HCT116 (cell line): ENCODE measurements around the gene OBP2B. TPM values are rescaled to one million over a fixed set of nuclear protein-coding genes. Genes with fewer than 3 reads are reported as not detected.

Experiments used
- ATAC-seq: fragments of 200-7000 bp; cut with Tn5 transposase; 2 replicates; pipeline ENCODE4 v1.9.1; 2020; ENCODE audit warnings: mild to moderate bottlenecking, moderate library complexity
- BruUV-seq: library from RNA; stranded (reverse); fragments of 400-500 nt; replicated peaks from 2 replicates; lab custom pipeline; 2021; lab: Mats Ljungman, UMichigan
- CTCF ChIA-PET: fragments of 300-600 bp; sonication (Branson Sonifier 250); formaldehyde crosslinking; loops from one replicate; lab custom pipeline; 2021; ENCODE audit warnings: antibody characterized with exemption; lab: Charles Lee
- POLR2A ChIA-PET: fragments of 300-600, 350-600 bp; sonication (Branson Sonifier 250); formaldehyde crosslinking; loops from one replicate; lab custom pipeline; 2021; ENCODE audit warnings: antibody characterized with exemption; lab: Charles Lee
- RAD21 ChIA-PET, 2 experiments: fragments of 300-600 bp; sonication (Branson Sonifier 250); formaldehyde crosslinking; loops; one replicate each; lab custom pipeline; 2023; ENCODE audit warnings: low total read pairs in 2 of 2; ENCODE audit not compliant: uncharacterized antibody in 2 of 2, unreplicated experiment in 2 of 2, low non-redundant PET in 1 of 2; lab: Charles Lee
- DNase-seq: peaks from one replicate; pipeline ENCODE4 v3.0.0-alpha.2; 2010; ENCODE audit warnings: low read depth, low spot score
- H2AFZ ChIP-seq: fragments of 200-600 bp; shearing (Covaris generic), sonication (generic); 2 replicates; pipeline ENCODE4 v1.6.1; 2017; ENCODE audit warnings: low read depth, mixed run types, mixed read lengths, antibody characterized with exemption, low read length; ENCODE audit not compliant: poor library complexity, severe bottlenecking
- H3K27ac ChIP-seq: 2 replicates; pipeline ENCODE4 v1.5.1; 2012; ENCODE audit warnings: low read depth, low read length
- H3K27me3 ChIP-seq: fragments of 200-600 bp; sonication (generic); 2 replicates; pipeline ENCODE4 v1.6.1; 2016; ENCODE audit warnings: mixed run types, low read length, mixed read lengths; ENCODE audit not compliant: insufficient read depth
- H3K36me3 ChIP-seq, 2 experiments: fragments of 200-500 bp in 1 of 2; fragments of 200-600 bp in 1 of 2; sonication (Bioruptor generic) in 1 of 2; sonication (generic) in 1 of 2; 2 replicates each; pipeline versions ENCODE4 v1.5.1 to v1.6.1; 2014 to 2016; ENCODE audit warnings: low read length in 2 of 2, inconsistent platforms in 1 of 2, mixed read lengths in 1 of 2, mixed run types in 1 of 2; ENCODE audit not compliant: insufficient read depth in 2 of 2, control insufficient read depth in 1 of 2
- H3K4me1 ChIP-seq, 2 experiments: fragments of 200-600 bp in 1 of 2; sonication (generic) in 1 of 2; 2 replicates each; pipeline versions ENCODE4 v1.5.1 to v1.6.1; 2012 to 2017; ENCODE audit warnings: low read length in 2 of 2, inconsistent platforms in 1 of 2, mild to moderate bottlenecking in 1 of 2, mixed read lengths in 1 of 2, mixed run types in 1 of 2, moderate library complexity in 1 of 2; ENCODE audit not compliant: insufficient read depth in 2 of 2, control insufficient read depth in 1 of 2
- H3K4me2 ChIP-seq: fragments of 200-600 bp; sonication (generic); 2 replicates; pipeline ENCODE4 v1.6.1; 2017; ENCODE audit warnings: mixed run types, low read length, mixed read lengths
- H3K4me3 ChIP-seq, 2 experiments: fragments of 200-600 bp in 1 of 2; sonication (generic) in 1 of 2; replicated peaks in 1 of 2; 2 replicates each; pipeline ENCODE4 v1.5.1; 2011 to 2016; ENCODE audit warnings: low read length in 2 of 2, control low read depth in 1 of 2, low read depth in 1 of 2, mild to moderate bottlenecking in 1 of 2, mixed read lengths in 1 of 2, mixed run types in 1 of 2
- H3K79me2 ChIP-seq: fragments of 200-600 bp; sonication (generic); 2 replicates; pipeline ENCODE4 v1.6.1; 2017; ENCODE audit warnings: mild to moderate bottlenecking, mixed run types, low read length, moderate library complexity, mixed read lengths; ENCODE audit not compliant: insufficient read depth
- H3K9ac ChIP-seq: fragments of 200-600 bp; sonication (generic); 2 replicates; pipeline ENCODE4 v1.6.1; 2016; ENCODE audit warnings: low read length, mixed read lengths
- H3K9me2 ChIP-seq: fragments of 200-600 bp; sonication (generic), shearing (Covaris generic); 2 replicates; pipeline ENCODE4 v1.6.1; 2017; ENCODE audit warnings: mixed run types, mild to moderate bottlenecking, moderate library complexity; ENCODE audit not compliant: insufficient read depth
- H3K9me3 ChIP-seq, 2 experiments: fragments of 200-500 bp in 1 of 2; fragments of 200-600 bp in 1 of 2; sonication (Bioruptor generic) in 1 of 2; sonication (generic) in 1 of 2; 2 replicates each; pipeline ENCODE4 v1.6.1; 2014 to 2017; ENCODE audit warnings: low read length in 2 of 2, mixed read lengths in 2 of 2, inconsistent platforms in 1 of 2, low read depth in 1 of 2, mild to moderate bottlenecking in 1 of 2, mixed run types in 1 of 2, moderate library complexity in 1 of 2; ENCODE audit not compliant: control insufficient read depth in 1 of 2, insufficient read depth in 1 of 2
- H4K20me1 ChIP-seq: fragments of 200-600 bp; sonication (generic), shearing (Covaris generic); 2 replicates; pipeline ENCODE4 v1.6.1; 2017; ENCODE audit warnings: mixed run types, mild to moderate bottlenecking, moderate library complexity; ENCODE audit not compliant: insufficient read depth
- ATF3 ChIP-seq: IDR thresholded peaks from 2 replicates; pipeline ENCODE4 v1.6.1; 2012
- CBX3 ChIP-seq: IDR thresholded peaks from 2 replicates; pipeline ENCODE4 v1.6.1; 2012; ENCODE audit warnings: low read depth
- CEBPB ChIP-seq: IDR thresholded peaks from 2 replicates; pipeline ENCODE4 v1.6.1; 2012; ENCODE audit warnings: low read depth
- EGR1 ChIP-seq: IDR thresholded peaks from 2 replicates; pipeline ENCODE4 v1.6.1; 2012; ENCODE audit warnings: low read depth
- EZH2 ChIP-seq: fragments of 200-600 bp; sonication (generic); IDR thresholded peaks from 2 replicates; pipeline ENCODE4 v1.6.1; 2017; ENCODE audit warnings: antibody characterized with exemption, mixed run types
- MAX ChIP-seq: IDR thresholded peaks from 2 replicates; pipeline ENCODE4 v1.6.1; 2012
- POLR2A ChIP-seq: IDR thresholded peaks from 2 replicates; pipeline ENCODE4 v1.7.0; 2011; ENCODE audit warnings: borderline replicate concordance; ENCODE audit not compliant: insufficient read depth, insufficient read length; ENCODE audit errors: extremely low read depth
- RAD21 ChIP-seq: IDR thresholded peaks from 2 replicates; pipeline ENCODE4 v1.6.1; 2012; ENCODE audit warnings: low read depth, mild to moderate bottlenecking
- REST ChIP-seq: IDR thresholded peaks from 2 replicates; pipeline ENCODE4 v1.6.1; 2012; ENCODE audit warnings: low read depth
- SIN3A ChIP-seq: IDR thresholded peaks from 2 replicates; pipeline ENCODE4 v1.6.1; 2012; ENCODE audit warnings: low read depth
- SP1 ChIP-seq: IDR thresholded peaks from 2 replicates; pipeline ENCODE4 v1.6.1; 2012; ENCODE audit warnings: low read depth
- SRF ChIP-seq: IDR thresholded peaks from 2 replicates; pipeline ENCODE4 v1.6.1; 2012; ENCODE audit warnings: low read depth
- TCF7L2 ChIP-seq: IDR thresholded peaks from 2 replicates; pipeline ENCODE4 v1.7.0; 2011; ENCODE audit warnings: borderline replicate concordance, inconsistent platforms; ENCODE audit not compliant: insufficient read depth, insufficient read length; ENCODE audit errors: extremely low read depth
- YY1 ChIP-seq: IDR thresholded peaks from 2 replicates; pipeline ENCODE4 v1.6.1; 2011; ENCODE audit warnings: low read length, low read depth, moderate library complexity, mild to moderate bottlenecking; ENCODE audit not compliant: insufficient replicate concordance; ENCODE audit errors: extremely low read depth
- ZNF274 ChIP-seq: fragments of 200-500 bp; sonication (Bioruptor generic); IDR thresholded peaks from 2 replicates; pipeline ENCODE4 v1.6.1; 2014; ENCODE audit warnings: mild to moderate bottlenecking, low read depth, low read length, inconsistent platforms
- intact Hi-C: fragments of 100-400 bp; cut with micrococcal nuclease; formaldehyde crosslinking; loops from 2 replicates; pipeline ENCODE4 v1.10.0; 2022
- total RNA-seq: library from RNA; stranded (reverse); gene quantifications from one replicate; pipeline ENCODE4 v1.2.1, GENCODE V29; 2021; ENCODE audit not compliant: unreplicated experiment
- TF ChIP-seq, protein P1 (sequence below): IDR thresholded peaks from 2 replicates; pipeline ENCODE4 v1.6.1; 2011; ENCODE audit warnings: mild to moderate bottlenecking, low read length, moderate library complexity; ENCODE audit not compliant: insufficient replicate concordance; ENCODE audit errors: extremely low read depth

Gene OBP2B
- total RNA-seq, 1 experiment from 2014 or later = not detected

DNA sequence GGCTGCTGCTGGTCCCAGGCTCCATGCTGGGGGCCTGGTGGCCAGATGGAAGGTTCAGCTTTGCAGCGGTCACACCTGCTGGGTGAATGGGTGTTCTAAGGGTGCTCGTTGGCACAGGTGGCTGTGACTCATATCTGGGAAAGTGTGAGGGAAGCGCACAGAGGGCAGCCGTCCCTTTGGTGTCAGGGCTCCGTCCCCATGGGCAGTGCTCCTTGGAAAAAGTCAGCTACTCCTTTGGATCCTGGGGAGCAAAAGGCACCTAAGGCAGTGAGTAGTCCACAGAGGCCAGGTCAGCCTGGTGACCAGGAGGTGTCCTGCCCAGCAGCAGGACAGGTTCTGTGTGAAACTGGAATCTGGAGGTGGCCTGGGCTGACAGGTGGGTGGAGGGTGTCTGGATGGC lies 26.9 kb downstream of the OBP2B start:
- no peaks in the 10 kb centered on the region for H3K9me2 ChIP-seq
- intact Hi-C loops = no loop called here
- no peaks in the 10 kb centered on the region for H4K20me1 ChIP-seq
- no peak overlapping the region for H2AFZ ChIP-seq
- no peak for TF ChIP-seq EGR1
- peaks cover 5 to 17% of the 10 kb centered on the region in 2 experiments; a peak in 3 of 4 replicates for H3K4me1 ChIP-seq
- BruUV-seq = no TSS peak
- H3K4me3 ChIP-seq = no peak overlapping the region
- ChIA-PET RAD21 (no interaction called here), POLR2A (no interaction called here), CTCF (no interaction called here)
- no peaks in the 10 kb centered on the region for H3K36me3 ChIP-seq
- H3K79me2 ChIP-seq = no peaks in the 10 kb centered on the region
- no peak overlapping the region for H3K4me2 ChIP-seq
- H3K9ac ChIP-seq = no peak overlapping the region
- no peaks in the 10 kb centered on the region for H3K27me3 ChIP-seq
- DNase-seq = no peak
- no peak overlapping the region for H3K27ac ChIP-seq
- no peak for ATAC-seq
- H3K9me3 ChIP-seq = no peaks in the 10 kb centered on the region

- Histone ChIP-seq H3K79me2 (no peaks in the 10 kb centered on the region), H3K9ac (no peak overlapping the region), H3K9me2 (no peaks in the 10 kb centered on the region), H3K4me2 (no peak overlapping the region), H3K4me1 (peaks cover 5 to 17% of the 10 kb centered on the region in 2 experiments; a peak in 3 of 4 replicates), H3K4me3 (no peak overlapping the region), H3K36me3 (no peaks in the 10 kb centered on the region), H3K27me3 (no peaks in the 10 kb centered on the region), H2AFZ (no peak overlapping the region), H4K20me1 (no peaks in the 10 kb centered on the region), H3K9me3 (no peaks in the 10 kb centered on the region), H3K27ac (no peak overlapping the region)
- ChIA-PET CTCF (interaction anchor here (1.3 kb wide), 1 partner anchor 10 kb away, joined by 3 read pairs; no protein-coding TSS in a partner anchor), RAD21 (no interaction called here), POLR2A (no interaction called here)
- DNase-seq (no peak), ATAC-seq (no peak)
- BruUV-seq = no TSS peak
- intact Hi-C loops = no loop called here
- no peak for TF ChIP-seq REST
- TF ChIP-seq YY1 = no peak
- TF ChIP-seq, protein P1, sequence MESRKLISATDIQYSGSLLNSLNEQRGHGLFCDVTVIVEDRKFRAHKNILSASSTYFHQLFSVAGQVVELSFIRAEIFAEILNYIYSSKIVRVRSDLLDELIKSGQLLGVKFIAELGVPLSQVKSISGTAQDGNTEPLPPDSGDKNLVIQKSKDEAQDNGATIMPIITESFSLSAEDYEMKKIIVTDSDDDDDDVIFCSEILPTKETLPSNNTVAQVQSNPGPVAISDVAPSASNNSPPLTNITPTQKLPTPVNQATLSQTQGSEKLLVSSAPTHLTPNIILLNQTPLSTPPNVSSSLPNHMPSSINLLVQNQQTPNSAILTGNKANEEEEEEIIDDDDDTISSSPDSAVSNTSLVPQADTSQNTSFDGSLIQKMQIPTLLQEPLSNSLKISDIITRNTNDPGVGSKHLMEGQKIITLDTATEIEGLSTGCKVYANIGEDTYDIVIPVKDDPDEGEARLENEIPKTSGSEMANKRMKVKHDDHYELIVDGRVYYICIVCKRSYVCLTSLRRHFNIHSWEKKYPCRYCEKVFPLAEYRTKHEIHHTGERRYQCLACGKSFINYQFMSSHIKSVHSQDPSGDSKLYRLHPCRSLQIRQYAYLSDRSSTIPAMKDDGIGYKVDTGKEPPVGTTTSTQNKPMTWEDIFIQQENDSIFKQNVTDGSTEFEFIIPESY = no peak
- TF ChIP-seq SIN3A = no peak
- TF ChIP-seq RAD21 = no peak
- no peak for TF ChIP-seq EGR1
- no peak for TF ChIP-seq EZH2
- TF ChIP-seq CBX3 = no peak
- no peak for TF ChIP-seq MAX
- TF ChIP-seq ZNF274 = no peak
- no peak for TF ChIP-seq TCF7L2
- no peak for TF ChIP-seq CEBPB
- TF ChIP-seq SP1 = no peak
- TF ChIP-seq ATF3 = no peak
- no peak for TF ChIP-seq POLR2A
- TF ChIP-seq SRF = no peak
Measured at GRCh38 chr9:133181561-133181960, 27.5 kb downstream of the OBP2B start.
